GM23248 (cell line): ENCODE results near the gene MYL6B. TPM values are rescaled to one million over a fixed set of nuclear protein-coding genes. Genes with fewer than 3 reads are reported as not detected.
A peak's percentile ranks its signal among the peaks of the same experiment; 100 is the strongest.

Experiments used
- DNase-seq: peaks from one replicate; pipeline ENCODE4 v3.0.0-alpha.2; 2015
- H2AFZ ChIP-seq: fragments of 200-600 bp; sonication (generic); 2 replicates; pipeline ENCODE4 v1.6.1; 2016; ENCODE audit warnings: antibody characterized with exemption
- H3F3A ChIP-seq: fragments of 200-600 bp; sonication (generic); 2 replicates; pipeline ENCODE4 v1.6.1; 2016; ENCODE audit warnings: mild to moderate bottlenecking, antibody characterized with exemption, mixed run types; ENCODE audit not compliant: insufficient read depth
- H3K27ac ChIP-seq: fragments of 200-600 bp; sonication (generic); 2 replicates; pipeline ENCODE4 v1.5.1; 2016; ENCODE audit warnings: mild to moderate bottlenecking
- H3K27me3 ChIP-seq: fragments of 200-600 bp; sonication (generic); replicated peaks from 2 replicates; pipeline ENCODE4 v1.6.1; 2016; ENCODE audit warnings: mild to moderate bottlenecking; ENCODE audit not compliant: insufficient read depth
- H3K36me3 ChIP-seq: fragments of 200-600 bp; sonication (generic); 2 replicates; pipeline ENCODE4 v1.6.1; 2016; ENCODE audit warnings: low read depth, mild to moderate bottlenecking
- H3K4me1 ChIP-seq: fragments of 200-600 bp; sonication (generic); 2 replicates; pipeline ENCODE4 v1.6.1; 2016; ENCODE audit warnings: mild to moderate bottlenecking; ENCODE audit not compliant: insufficient read depth
- H3K4me2 ChIP-seq: fragments of 200-600 bp; sonication (generic); one replicate; pipeline ENCODE4 v1.6.1; 2016; ENCODE audit warnings: mild to moderate bottlenecking; ENCODE audit not compliant: unreplicated experiment
- H3K4me3 ChIP-seq: fragments of 200-600 bp; sonication (generic); 2 replicates; pipeline ENCODE4 v1.5.1; 2016; ENCODE audit warnings: mild to moderate bottlenecking
- H3K79me2 ChIP-seq: fragments of 200-600 bp; sonication (generic); 2 replicates; pipeline ENCODE4 v1.6.1; 2016; ENCODE audit warnings: mild to moderate bottlenecking; ENCODE audit not compliant: insufficient read depth
- H3K9ac ChIP-seq: fragments of 200-600 bp; sonication (generic); 2 replicates; pipeline ENCODE4 v1.6.1; 2016; ENCODE audit warnings: mild to moderate bottlenecking
- H3K9me2 ChIP-seq: fragments of 200-600 bp; sonication (generic); 2 replicates; pipeline ENCODE4 v1.6.1; 2016; ENCODE audit warnings: mixed run types, mild to moderate bottlenecking, moderate library complexity; ENCODE audit not compliant: insufficient read depth
- H3K9me3 ChIP-seq: fragments of 200-600 bp; sonication (generic); one replicate; pipeline ENCODE4 v1.6.1; 2017; ENCODE audit warnings: low read depth
- H4K20me1 ChIP-seq: fragments of 200-600 bp; sonication (generic); 2 replicates; pipeline ENCODE4 v1.6.0; 2016; ENCODE audit not compliant: insufficient read depth
- EZH2 ChIP-seq: fragments of 200-600 bp; sonication (generic); IDR thresholded peaks from 2 replicates; pipeline ENCODE4 v1.6.1; 2018; ENCODE audit warnings: antibody characterized with exemption, mild to moderate bottlenecking; ENCODE audit not compliant: insufficient read depth, poor library complexity, severe bottlenecking
- EZH2phosphoT487 ChIP-seq: fragments of 200-600 bp; sonication (generic); IDR thresholded peaks from 2 replicates; pipeline ENCODE4 v1.6.1; 2018; ENCODE audit warnings: antibody characterized with exemption, moderate library complexity, mild to moderate bottlenecking, low read depth; ENCODE audit not compliant: insufficient read depth
- WGBS, 2 experiments: methylation state at CpG; one replicate each; pipeline ENCODE4 v1.1.6; 2015 to 2017; ENCODE audit warnings: low lambda C conversion rate in 2 of 2, low coverage in 1 of 2; ENCODE audit errors: missing lambda C conversion rate in 2 of 2; 5-methylcytosine and 5-hydroxymethylcytosine counted together
- in situ Hi-C: fragments of 300-500 bp; cut with MboI; formaldehyde crosslinking; loops from 2 replicates; pipeline ENCODE4 v1.15.0; 2020
- polyA plus RNA-seq: library from polyadenylated mRNA; unstranded; fragments of >200 nt; fragmentation: Nextera tagmentation; extraction: Ambion mirVana; gene quantifications from 2 replicates; pipeline ENCODE4 v1.2.1, GENCODE V29; 2016
- total RNA-seq: library from RNA; depleted of rRNA; stranded (reverse); fragments of >200 nt; shearing (Covaris generic); gene quantifications from 2 replicates; pipeline ENCODE4 v1.2.3, GENCODE V29; 2014

The MYL6B gene
- total and polyA plus RNA-seq, 2 experiments from 2014 or later = 53.2 to 72.8 TPM

GRCh38 chr12:56159482-56160192 is 7.2 kb downstream of the MYL6B start:
- H3K9me2 ChIP-seq = no peaks in the 10 kb centered on the region
- H4K20me1 ChIP-seq = 0 out of 2 replicates have a peak, but pooled peaks cover 9% of the 10 kb centered on the region
- peak overlapping the region; percentile 97 for H3K9ac ChIP-seq
- H3K27me3 ChIP-seq = no peaks in the 10 kb centered on the region
- peak overlapping the region; percentile 89 for H3K27ac ChIP-seq
- H3K36me3 ChIP-seq = peaks cover 20% of the 10 kb centered on the region
- no peak for TF ChIP-seq EZH2phosphoT487
- no peak for TF ChIP-seq EZH2
- peaks cover 46% of the 10 kb centered on the region for H3K79me2 ChIP-seq
- H3K4me2 ChIP-seq = peak overlapping the region; percentile 99
- H2AFZ ChIP-seq = no peak overlapping the region
- peaks cover 14% of the 10 kb centered on the region for H3K4me1 ChIP-seq
- peaks cover 71% of the 10 kb centered on the region for H3F3A ChIP-seq
- 16 to 18% methylated on average over 8 of the region's 8 CpGs for WGBS, 2 experiments
- in situ Hi-C loops = no loop called here
- peak overlapping the region; percentile 85 for H3K4me3 ChIP-seq
- no peak for DNase-seq
- no peaks in the 10 kb centered on the region for H3K9me3 ChIP-seq

- H2AFZ ChIP-seq = no peak overlapping the region
- in situ Hi-C loops = no loop called here
- peaks cover 78% of the 10 kb centered on the region for H3F3A ChIP-seq
- H3K9ac ChIP-seq = peak overlapping the region; percentile 97
- H4K20me1 ChIP-seq = 0 out of 2 replicates have a peak, but pooled peaks cover 9% of the 10 kb centered on the region
- H3K79me2 ChIP-seq = peaks cover 46% of the 10 kb centered on the region
- WGBS, 2 experiments = 17% methylated on average over 7 of the region's 7 CpGs
- no peaks in the 10 kb centered on the region for H3K9me3 ChIP-seq
- peak overlapping the region; percentile 99 for H3K4me2 ChIP-seq
- H3K27me3 ChIP-seq = no peaks in the 10 kb centered on the region
- H3K9me2 ChIP-seq = no peaks in the 10 kb centered on the region
- peaks cover 20% of the 10 kb centered on the region for H3K36me3 ChIP-seq
- H3K27ac ChIP-seq = peak overlapping the region; percentile 89
- TF ChIP-seq EZH2 = no peak
- no peak for TF ChIP-seq EZH2phosphoT487
- H3K4me3 ChIP-seq = peak overlapping the region; percentile 85
- peaks cover 14% of the 10 kb centered on the region for H3K4me1 ChIP-seq
- peak; percentile 71 for DNase-seq
Measured at GRCh38 chr12:56160193-56160763, 7.9 kb downstream of the MYL6B start.

- H3K4me3 ChIP-seq = peak overlapping the region; percentile 85
- in situ Hi-C loops = no loop called here
- no peaks in the 10 kb centered on the region for H3K9me2 ChIP-seq
- peak overlapping the region; percentile 99 for H3K4me2 ChIP-seq
- peaks cover 86% of the 10 kb centered on the region for H3F3A ChIP-seq
- peak overlapping the region; percentile 89 for H3K27ac ChIP-seq
- no peaks in the 10 kb centered on the region for H3K27me3 ChIP-seq
- peaks cover 42% of the 10 kb centered on the region for H3K79me2 ChIP-seq
- peaks cover 14% of the 10 kb centered on the region for H3K4me1 ChIP-seq
- peaks cover 20% of the 10 kb centered on the region for H3K36me3 ChIP-seq
- no peak overlapping the region for H2AFZ ChIP-seq
- peak overlapping the region; percentile 97 for H3K9ac ChIP-seq
- no peaks in the 10 kb centered on the region for H3K9me3 ChIP-seq
- H4K20me1 ChIP-seq = 0 out of 2 replicates have a peak, but pooled peaks cover 9% of the 10 kb centered on the region
- TF ChIP-seq EZH2 (no peak), EZH2phosphoT487 (no peak)
- 59 to 61% methylated on average over 11 of the region's 11 CpGs for WGBS, 2 experiments
- no peak for DNase-seq
Measured at GRCh38 chr12:56160894-56161689, 8.7 kb downstream of the MYL6B start.

GRCh38 chr12:56161690-56162351 is 9.4 kb downstream of the MYL6B start:
- H4K20me1 ChIP-seq = 0 out of 2 replicates have a peak, but pooled peaks cover 9% of the 10 kb centered on the region
- peak overlapping the region; percentile 99 for H3K4me2 ChIP-seq
- H3K27ac ChIP-seq = peak overlapping the region; percentile 89

More at GRCh38 chr12:56161690-56162351, 9.4 kb downstream of the MYL6B start:
- no peaks in the 10 kb centered on the region for H3K9me3 ChIP-seq
- H3K9ac ChIP-seq = peak overlapping the region; percentile 97; the same call in 1 of the 2 replicates
- DNase-seq = peak; percentile 16
- peaks cover 14% of the 10 kb centered on the region for H3K4me1 ChIP-seq
- 66 to 67% methylated on average over 10 of the region's 10 CpGs for WGBS, 2 experiments
- H3K9me2 ChIP-seq = no peaks in the 10 kb centered on the region
- peaks cover 86% of the 10 kb centered on the region for H3F3A ChIP-seq
- H3K79me2 ChIP-seq = peaks cover 37% of the 10 kb centered on the region
- no peak overlapping the region for H2AFZ ChIP-seq
- TF ChIP-seq EZH2phosphoT487 (no peak), EZH2 (no peak)
- in situ Hi-C loops = no loop called here
- H3K36me3 ChIP-seq = peaks cover 20% of the 10 kb centered on the region
- H3K27me3 ChIP-seq = no peaks in the 10 kb centered on the region
- no peak overlapping the region for H3K4me3 ChIP-seq
